GM10266 (cell line): ENCODE results near the gene TMEM235.
A peak's percentile ranks its signal among the peaks of the same experiment; 100 is the strongest.

Experiments used
- DNase-seq: peaks from one replicate; pipeline ENCODE4 v3.0.0; 2012; ENCODE audit errors: extremely low spot score
- TF ChIP-seq, protein P1 (sequence below): IDR thresholded peaks from 2 replicates; pipeline ENCODE4 v1.5.1; 2012; ENCODE audit warnings: mild to moderate bottlenecking, low read depth; ENCODE audit not compliant: control insufficient read depth, insufficient read depth; ENCODE audit errors: missing control alignments

TMEM235 gene

DNA sequence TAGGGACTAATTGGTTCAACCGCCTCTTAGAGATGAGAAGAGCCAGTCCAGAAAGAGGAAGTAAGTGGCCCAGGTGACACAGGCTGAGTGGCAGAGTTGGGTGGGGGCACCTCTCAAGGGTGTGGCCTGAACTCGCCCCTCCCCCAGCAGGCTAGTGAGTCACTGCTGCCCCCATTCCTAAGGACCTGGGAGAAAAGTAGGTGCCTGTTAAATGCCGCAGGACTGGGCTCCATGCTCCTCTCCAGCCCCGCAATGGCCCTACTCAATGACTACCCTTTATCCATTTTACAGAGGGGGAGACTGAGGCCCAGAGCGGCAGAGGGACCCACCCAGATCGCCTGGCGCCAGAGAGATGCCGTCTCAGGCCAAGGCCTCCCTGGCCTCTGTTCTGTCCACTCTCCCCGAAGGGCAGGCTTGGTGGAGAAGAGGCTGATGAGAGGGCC, 8.1 kb downstream of the TMEM235 start:
- no peak for DNase-seq
- TF ChIP-seq, protein P1, sequence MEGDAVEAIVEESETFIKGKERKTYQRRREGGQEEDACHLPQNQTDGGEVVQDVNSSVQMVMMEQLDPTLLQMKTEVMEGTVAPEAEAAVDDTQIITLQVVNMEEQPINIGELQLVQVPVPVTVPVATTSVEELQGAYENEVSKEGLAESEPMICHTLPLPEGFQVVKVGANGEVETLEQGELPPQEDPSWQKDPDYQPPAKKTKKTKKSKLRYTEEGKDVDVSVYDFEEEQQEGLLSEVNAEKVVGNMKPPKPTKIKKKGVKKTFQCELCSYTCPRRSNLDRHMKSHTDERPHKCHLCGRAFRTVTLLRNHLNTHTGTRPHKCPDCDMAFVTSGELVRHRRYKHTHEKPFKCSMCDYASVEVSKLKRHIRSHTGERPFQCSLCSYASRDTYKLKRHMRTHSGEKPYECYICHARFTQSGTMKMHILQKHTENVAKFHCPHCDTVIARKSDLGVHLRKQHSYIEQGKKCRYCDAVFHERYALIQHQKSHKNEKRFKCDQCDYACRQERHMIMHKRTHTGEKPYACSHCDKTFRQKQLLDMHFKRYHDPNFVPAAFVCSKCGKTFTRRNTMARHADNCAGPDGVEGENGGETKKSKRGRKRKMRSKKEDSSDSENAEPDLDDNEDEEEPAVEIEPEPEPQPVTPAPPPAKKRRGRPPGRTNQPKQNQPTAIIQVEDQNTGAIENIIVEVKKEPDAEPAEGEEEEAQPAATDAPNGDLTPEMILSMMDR: no peak

DNA sequence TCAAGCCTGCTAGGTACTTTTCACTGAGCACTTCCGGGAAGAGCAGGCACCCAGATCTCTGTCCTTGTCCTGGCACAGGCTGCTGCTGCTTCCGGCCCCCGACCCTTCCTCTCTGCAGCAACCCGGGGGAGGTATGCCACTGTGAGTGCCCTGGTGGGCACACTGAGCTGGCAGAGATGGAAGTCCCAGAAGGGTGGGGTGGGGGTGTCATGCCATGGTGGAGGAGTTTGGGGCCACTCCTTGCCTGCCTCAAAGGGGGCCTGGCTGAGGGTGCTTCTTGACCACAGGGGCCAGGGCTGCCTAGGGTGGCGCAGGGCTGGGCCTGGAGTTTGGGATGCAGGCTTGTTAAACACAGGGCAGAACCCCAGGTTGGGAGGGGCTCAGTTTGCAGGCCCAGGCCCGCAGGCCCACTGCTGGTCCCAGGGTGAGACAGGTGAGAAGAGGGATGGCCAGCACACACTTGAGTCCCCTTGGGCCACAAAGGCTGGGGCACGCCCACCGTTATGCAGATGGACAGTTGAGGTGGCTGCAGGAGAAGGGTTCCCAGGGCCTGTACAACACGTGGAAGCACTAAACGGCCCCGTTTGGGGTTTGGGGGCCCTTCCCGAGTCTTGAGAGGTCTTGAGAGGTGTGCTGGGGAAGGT, 8.7 kb downstream of the TMEM235 start:
- DNase-seq: no peak
- TF ChIP-seq, protein P1: no peak

DNA sequence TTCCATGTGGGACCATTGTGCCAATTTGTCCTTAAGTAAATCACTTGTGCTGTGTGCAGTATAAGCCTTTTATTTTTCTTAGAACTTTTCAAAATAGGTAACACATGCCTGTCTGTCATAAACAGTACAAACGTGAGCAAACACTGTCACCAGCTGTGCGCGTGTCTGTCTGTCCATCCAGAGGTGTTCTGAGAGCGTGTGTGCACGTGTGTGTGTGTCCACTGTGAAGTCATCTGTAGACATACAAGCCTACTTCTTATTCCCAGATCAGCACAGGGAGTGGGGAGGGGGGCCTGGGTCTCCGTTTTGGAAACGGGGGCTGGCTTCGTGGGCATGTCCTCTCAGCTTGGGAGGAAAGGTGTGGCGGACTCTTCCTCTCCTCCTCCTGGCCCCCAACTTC, 9.4 kb downstream of the TMEM235 start:
- TF ChIP-seq, protein P1: no peak

DNA sequence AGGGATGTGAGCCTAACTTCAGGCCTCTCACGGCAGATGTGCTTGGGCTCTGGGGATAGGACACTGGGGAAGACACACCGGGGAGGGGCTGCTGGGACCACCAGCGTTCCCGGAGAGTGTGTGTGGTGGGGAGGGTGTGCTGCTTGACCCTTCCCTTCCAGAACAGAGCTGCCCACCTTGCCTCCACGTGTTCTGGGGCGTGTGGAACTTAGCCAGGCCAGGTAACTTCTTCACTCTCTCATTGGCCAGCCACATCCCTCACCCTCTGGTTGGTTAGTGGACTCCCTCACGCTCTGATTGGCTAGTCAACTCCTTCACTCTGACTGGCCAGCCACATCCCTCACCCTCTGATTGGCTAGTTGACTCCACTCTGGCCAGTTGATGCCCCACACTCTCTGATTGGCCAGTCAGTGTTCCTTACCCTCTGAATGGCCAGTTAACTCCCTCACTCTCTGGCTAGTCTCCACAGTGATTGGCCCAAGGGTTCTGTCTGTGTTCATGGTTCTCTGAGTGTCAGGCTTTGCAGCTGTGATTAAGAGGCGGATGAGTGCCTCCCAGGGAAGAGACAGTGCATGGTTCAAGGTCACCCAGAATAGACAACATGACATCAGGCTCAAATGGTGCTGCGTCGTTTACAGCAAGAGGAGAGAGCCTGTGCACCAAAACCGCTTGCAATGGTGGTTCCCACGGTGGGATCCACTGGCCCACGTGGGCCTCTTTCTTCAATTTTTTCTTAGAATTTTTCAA, 10.0 kb downstream of the TMEM235 start:
- TF ChIP-seq, protein P1: no peak
- DNase-seq: peak; percentile 58

More for the DNA sequence above, 9.4 kb downstream of the TMEM235 start:
- no peak for DNase-seq

DNA sequence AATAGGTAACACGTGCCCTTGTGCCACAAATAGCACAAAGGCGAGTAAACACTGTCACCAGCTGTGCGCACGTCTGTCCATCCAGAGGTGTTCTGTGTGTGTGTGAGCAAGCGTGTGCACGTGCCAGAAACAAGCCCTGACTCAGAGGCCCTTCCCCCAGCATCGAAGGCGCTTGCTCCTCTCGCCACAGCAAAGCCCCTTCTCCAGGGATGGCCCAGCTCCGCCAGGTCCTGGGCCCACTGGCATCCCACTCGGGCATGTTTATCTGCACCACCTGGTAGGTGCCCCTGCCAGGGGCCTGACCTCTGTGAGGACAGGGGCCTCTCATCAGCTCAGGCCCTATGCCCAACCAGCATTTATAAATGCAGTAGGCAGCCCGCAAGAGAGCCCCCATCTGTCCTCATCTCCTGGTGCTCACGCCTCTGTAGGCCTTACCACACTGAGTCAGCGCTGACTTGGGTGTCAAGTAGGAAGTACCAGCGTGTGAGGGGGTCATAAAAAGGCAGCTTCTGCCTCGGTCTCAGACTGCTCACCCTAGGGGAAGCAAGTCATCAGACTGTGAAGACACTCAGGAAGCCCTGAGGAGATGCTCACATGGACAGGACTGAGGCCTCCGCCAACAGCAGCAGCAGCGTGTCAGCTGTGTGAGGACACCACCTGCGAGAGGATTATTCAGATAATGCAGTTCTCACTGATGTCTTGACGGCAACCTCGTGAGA, 10.8 kb downstream of the TMEM235 start:
- TF ChIP-seq, protein P1: no peak
- peak; percentile 53 for DNase-seq

DNA sequence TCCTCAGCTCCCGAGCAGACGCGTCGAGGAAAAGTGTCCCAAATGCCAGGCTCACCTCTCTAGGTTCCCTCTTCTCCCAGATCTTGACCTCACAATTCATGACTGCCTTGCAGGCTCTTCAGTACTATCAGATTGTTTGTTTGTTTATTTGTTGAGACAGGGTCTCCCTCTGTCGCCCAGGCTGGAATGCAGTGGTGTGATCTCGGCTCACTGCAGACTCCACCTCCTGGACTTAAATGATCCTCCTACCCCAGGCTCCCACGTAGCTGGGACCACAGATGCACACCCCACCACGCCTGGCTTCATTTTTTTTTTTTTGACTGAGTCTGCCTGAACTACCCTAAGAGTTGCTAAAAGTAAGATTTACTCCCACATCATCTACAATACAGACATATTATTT, 15.9 kb downstream of the TMEM235 start:
- TF ChIP-seq, protein P1: no peak
- no peak for DNase-seq
